HG02938 (cell line): ENCODE data around the gene OGDH.

Source experiments
- ATAC-seq: cut with Tn5 transposase; IDR thresholded peaks from one replicate; pipeline ENCODE4 v1.9.1; 2021; ENCODE audit warnings: mild to moderate bottlenecking, moderate library complexity; ENCODE audit not compliant: unreplicated experiment

OGDH gene

DNA sequence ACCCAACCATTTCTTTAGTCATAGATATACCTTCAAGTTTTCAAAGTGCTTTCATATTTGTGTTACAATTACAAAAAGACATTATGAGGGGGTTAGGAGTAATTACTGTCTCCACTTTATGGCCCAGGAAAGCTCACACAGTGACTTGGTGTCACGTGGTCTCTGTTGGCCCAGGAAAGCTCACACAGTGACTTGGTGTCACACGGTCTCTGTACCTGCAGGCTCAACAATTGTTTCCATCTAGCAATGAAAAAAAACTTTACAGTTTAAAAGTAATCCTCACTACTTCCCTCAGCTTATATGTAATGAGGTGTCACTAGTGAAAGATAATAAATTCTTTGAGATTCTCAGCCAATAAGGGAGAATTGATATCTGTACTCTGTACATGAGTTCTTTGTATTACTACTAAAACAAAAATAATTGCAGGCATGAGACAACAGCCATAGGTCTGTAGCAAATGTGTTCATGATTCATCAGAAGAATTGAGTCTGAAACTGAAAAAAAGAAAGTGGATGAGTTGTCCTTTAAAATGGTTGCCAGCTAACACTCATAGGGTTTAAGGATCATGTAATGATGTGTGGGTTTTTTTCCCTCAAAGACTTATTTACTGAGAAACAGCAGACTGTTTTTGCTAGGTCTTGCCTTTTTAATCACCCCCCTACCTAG, 10.9 kb downstream of the OGDH start:
- ATAC-seq: peak; percentile 34

- no peak for ATAC-seq
These were observed 11.6 kb downstream of the OGDH start for GRCh38 chr7:44618045-44618444.

- no peak for ATAC-seq
These were observed 12.3 kb downstream of the OGDH start for GRCh38 chr7:44618753-44619152.

GRCh38 chr7:44621034-44621749, 14.8 kb downstream of the OGDH start:
- no peak for ATAC-seq

GRCh38 chr7:44621750-44622103, 15.3 kb downstream of the OGDH start:
- ATAC-seq: no peak

DNA sequence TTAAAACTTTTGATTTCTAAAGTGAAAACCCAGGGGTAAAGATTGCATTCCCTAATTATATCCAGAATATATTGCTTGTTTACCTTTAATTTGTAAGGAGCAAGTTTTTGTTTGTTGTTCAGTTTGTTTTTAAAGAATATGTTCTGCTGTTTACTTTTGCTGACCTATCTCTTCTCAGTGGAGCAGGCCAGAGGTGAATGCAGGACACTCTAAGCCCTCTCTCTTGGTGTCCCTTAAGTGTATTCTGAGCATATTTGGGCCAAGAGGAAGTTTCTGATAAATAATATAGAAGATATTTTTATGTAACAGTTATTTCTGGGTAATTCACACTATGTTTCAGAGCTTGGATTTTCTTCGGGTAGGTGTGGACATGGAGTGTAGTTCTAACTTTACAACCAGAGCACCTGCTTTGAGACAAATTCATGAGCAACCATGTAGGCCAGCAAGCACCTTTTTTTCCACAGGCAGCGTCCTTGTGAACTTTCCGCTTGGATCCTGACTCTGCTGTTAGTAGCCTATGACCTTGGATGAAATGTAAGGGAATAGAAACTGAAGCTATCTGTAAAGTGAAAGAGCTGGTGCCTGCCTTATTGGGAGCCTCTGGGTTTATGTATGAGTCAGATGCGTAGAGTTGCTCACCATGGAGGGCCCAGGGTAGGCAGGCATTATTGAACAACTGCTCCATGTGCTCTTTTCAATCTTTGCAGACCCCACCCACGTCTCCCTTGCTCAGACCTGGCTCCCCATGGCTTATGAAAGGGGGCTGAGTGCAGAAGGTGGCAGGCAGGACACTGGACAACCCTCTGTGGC, 16.1 kb downstream of the OGDH start:
- peak; percentile 75 for ATAC-seq

DNA sequence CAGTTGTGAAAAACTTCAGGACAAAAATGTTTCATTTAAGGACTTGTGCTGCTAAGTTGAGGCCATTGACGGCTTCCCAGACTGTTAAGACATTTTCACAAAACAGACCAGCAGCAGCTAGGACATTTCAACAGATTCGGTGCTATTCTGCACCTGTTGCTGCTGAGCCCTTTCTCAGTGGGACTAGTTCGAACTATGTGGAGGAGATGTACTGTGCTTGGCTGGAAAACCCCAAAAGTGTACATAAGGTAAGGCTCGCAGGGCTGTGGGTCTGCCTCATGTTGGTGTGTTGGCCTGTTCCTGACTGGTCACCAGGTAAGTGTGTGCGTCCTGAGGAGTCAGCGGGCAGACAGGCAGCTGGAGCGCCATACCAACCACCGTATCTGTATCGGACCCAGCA, 17.9 kb downstream of the OGDH start:
- no peak for ATAC-seq

- ATAC-seq: no peak
These were observed 19.4 kb downstream of the OGDH start for GRCh38 chr7:44625526-44626471.

- ATAC-seq: no peak
These were observed 20.2 kb downstream of the OGDH start for GRCh38 chr7:44626620-44627019.

- no peak for ATAC-seq
These were observed 23.5 kb downstream of the OGDH start for GRCh38 chr7:44629829-44630522.

- no peak for ATAC-seq
These were observed 24.5 kb downstream of the OGDH start for GRCh38 chr7:44630792-44631457.

DNA sequence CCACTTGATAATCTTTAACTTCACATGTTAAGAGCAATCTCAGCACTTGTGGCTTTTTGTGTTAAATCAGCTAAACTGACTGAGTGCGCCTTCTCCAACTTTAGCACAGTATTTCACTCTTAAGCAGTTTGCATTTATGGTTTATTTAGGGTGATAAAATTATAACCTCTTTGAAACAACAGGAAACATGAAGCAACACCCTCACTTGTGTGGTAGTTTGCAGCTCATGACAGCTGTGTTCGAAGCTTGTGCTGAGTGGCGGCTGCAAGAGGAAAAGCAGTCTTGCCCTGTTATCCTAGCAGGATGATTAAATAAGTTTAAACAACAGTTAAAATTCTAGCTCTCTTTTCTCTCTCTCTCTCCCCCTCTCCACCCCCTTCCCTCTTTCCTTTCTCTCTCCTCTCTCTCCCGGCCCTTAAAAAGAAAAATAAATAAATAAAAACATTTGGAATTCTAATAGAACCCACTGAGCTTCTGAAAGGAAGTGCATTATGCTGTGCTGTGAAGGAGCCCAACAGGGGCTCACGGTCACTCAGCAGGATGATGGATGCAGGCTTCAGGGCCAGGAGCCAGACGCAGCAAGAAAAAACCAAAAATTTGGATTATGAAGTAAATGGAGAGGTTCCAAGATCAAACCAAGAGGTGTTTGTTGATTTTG, 25.2 kb downstream of the OGDH start:
- no peak for ATAC-seq

DNA sequence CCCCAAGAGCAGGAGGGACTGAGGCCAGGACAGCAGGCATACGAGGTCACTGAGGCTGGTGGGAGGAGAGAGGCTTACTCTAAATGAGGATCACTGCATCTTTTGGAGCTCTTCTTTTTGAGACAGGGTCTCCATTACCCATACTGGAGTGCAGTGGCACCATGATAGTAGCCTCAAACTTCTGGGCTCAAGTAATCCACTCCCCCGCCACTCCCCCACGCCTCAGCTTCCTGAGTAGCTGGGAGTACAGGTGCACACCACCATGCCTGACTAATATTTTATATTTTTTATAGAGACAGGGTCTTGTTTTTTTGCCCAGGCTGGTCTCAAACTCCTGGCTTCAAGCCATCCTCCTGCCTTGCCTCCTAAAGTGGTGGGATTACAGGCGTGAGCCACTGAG, 25.8 kb downstream of the OGDH start:
- ATAC-seq: no peak

GRCh38 chr7:44633254-44634186, 27.1 kb downstream of the OGDH start:
- ATAC-seq: peak; percentile 61

GRCh38 chr7:44634187-44634838, 27.9 kb downstream of the OGDH start:
- ATAC-seq: no peak

DNA sequence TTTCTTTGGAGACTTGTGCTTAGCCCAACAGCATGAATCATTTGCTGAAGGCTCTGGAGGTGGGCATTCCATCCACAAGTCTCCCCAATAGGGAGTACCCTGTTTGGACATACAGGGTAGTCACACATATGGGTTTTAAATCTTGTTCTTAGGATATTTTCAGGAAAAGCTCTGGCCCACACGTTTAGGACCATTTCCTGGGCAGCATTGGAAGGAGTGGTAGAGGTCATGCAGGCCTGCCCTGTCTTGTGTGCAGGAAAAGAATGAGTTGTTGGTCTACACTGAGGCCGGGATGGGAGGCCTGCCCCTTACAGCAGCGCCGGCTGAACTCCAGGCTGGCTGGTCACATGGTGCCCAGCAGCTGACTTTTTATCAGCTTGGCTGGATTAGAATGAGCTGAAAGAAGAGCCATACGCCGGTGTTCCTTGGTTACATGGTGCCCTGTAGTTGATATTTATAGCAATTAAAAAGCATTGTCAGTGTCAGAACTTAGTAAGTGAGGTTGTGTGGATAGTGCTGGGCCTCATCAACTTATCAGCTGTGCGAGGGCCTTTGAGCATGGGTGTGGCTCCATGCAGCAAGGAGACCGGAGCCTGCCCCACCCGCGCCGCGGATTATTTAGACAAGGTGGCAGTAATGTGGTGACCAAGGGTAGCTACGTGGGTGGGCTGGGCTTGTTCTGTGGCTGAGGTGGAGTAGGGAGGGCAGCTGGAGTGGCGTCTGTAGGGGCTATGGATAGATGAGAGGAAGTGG, 28.6 kb downstream of the OGDH start:
- ATAC-seq: no peak

DNA sequence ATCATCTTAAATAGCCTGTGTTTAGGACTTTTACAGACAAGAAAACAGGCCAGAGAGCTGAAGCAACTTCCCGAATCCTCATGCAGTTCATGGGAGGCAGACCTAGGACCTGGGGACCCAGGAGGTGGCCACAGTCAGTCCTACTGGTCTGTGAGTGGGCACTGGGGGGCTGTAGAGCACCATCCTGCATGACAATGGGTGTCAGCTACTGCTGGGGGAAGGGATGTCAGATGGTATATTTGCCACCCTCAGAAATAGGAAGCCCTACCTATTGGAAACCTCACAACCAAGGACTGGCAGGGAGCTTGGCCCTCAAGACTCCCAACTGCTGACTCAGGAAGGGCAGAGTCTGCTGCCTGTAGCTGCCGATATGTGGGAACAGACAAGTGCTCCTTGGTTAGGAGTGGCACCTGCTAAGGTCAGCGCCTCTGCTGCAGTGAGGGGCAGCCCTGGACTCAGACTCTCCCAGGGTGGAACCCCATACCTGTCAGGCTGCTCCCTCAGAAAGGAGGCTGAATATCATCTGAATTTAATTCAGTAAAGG, 29.7 kb downstream of the OGDH start:
- no peak for ATAC-seq
